HG02884 (cell line): ENCODE results near the gene MAP1B.

Experiments
- ATAC-seq: cut with Tn5 transposase; IDR thresholded peaks from one replicate; pipeline ENCODE4 v1.9.1; 2021; ENCODE audit warnings: mild to moderate bottlenecking, moderate library complexity; ENCODE audit not compliant: unreplicated experiment

MAP1B gene

DNA sequence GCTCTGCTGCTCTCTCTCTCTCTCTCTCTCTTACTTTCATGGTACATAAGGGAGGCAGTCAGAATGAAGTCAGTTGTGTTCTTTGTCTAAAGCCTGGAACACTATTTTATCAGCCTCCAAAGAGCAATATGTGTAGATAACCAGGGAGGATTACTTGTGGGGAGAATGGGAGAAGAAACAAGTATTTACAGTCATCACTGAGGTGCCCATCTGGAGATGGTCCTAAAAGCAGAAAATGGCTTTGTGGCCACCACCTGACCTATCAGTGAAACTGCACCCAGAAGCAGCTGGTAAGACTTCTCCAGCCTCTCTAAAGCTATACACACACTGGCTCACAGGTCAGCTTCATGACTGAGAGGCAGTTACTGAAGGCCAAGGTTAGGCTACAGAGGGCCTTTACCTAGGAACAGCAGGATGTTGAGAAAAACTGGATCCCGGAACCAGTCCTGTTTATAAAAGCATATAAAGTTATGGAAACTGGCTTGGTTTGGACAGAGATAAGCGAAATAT lies 137.6 kb downstream of the MAP1B start:
- peak; percentile 74 for ATAC-seq

DNA sequence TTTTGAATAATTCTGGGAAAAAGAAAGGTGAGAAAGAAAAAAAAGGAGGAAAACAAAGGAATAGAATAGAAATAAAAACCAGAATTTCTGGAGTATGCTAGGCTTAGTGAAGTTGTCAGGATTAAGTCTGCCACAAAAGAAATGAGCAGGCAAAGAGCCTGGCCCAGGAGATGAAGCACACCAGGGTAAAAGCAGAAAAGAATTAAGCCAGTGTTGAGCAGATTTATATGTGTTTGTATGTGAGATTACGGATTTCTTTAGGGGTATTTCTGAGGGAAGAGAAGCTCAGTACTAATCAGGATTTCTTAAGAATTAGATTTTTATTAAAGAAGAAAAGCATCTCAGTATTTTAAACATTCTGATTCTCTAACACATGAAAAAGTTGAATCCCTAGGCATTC lies 138.3 kb downstream of the MAP1B start:
- no peak for ATAC-seq

DNA sequence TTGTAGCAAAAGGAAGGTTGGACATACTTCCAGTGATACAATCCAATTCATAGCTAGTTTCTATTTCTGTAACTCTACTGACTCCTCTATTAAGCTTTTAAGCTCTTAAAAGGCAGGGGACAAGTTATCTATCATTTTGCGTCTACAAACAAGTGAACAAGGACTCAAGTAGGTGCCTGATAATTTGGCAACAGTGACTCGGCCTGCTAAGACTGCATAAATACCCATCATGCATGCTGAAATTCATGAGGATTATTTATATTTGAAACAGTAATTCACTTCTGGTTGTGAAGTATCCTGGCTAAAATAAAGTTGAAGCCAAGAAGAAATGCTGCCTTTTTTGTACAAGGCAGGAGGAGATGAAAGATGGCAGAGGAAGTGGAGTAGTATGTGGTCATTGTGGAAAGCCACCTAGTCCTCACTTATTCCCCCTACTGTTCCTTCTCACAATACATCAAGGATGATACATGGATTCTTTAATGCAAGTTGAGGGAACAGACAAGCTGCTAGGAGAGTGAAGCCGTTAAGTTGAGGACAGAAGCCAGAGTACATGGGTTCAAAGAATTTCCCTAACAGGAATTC lies 138.8 kb downstream of the MAP1B start:
- no peak for ATAC-seq

DNA sequence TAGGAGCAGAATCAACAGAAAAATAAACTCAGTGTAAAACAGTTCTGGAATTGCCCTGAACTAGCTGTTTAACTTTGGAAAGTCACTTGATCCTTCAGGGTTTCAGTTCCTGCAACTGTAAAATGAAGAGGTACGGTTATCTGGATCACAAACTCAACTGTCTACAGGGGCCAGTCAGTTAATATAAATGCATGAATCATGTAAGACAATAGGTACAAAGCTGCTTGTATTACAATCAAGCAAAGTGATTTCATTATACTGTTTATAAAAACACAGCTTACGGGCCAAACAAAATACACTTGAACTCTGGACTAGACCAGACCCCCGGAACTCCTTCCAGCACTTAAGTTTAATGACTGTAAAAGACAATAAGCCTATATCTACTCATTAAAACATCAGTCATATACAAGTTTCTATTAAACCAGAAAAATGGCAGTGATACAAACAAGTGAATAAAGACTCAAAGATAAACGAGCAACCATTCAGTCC lies 139.7 kb downstream of the MAP1B start:
- ATAC-seq, result no peak

DNA sequence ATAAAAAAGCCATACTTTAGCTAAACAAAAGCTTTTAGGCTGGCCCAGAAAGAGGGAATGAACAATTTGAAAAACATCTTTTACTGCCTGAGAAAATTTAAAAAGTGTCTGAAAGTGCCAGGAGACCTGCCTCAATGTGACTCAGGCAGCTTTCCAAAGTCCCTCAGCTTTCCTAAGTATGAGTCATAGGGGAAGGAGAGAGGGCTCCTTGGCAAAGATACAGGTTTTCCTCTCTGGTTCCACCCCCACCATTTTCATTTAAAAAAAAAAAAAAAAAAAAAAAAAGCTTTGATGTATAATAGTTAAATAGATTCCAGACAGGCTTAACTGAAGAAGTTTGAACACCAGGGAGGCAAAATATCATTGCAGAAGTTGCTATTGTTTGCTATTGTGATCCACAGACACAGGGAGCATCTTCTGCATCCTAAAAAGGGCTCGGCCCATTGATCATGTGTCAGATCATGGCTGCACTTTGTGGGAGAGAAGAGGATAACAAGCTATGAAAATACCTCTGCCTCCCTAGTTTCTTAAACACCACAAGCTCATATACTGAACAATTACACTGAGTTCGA lies 141.2 kb downstream of the MAP1B start:
- no peak for ATAC-seq

DNA sequence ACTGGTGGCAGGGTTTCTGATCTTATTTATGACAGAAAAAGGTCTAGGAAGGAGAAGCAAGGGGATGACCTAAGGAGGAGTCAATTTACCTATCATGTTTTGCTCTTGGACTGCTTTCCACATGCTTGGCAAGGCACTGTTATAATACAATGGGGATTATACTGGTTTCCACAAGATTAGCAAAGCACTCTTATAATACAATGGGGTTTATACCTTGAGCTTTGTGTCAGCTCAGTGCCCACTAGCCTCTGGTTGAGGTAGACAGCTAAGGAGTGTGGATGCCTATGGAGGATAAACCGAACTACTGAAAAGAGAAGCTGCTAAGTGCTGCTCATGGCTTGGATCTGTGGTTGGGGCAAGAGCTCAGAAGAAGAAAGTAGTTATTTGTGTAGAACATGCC lies 144.1 kb downstream of the MAP1B start:
- ATAC-seq, result no peak

DNA sequence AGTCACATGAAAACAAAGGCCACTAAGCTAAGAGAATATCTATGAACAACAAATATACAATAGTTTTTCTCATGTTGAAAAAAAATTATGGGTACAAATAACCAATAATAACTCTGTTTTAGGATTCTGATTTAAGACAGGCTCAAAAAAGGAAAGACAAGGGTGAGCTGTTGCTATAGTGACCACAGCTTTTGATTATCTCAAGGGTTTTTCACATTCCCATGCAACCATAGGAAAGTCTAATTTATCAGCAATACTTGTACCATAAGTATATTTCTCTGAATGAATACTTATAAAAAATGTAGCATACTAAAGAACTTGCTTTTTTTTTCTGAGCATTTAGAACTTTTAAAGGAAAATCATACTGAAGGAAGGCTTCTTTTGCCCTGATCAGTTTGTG lies 144.7 kb downstream of the MAP1B start:
- no peak for ATAC-seq

DNA sequence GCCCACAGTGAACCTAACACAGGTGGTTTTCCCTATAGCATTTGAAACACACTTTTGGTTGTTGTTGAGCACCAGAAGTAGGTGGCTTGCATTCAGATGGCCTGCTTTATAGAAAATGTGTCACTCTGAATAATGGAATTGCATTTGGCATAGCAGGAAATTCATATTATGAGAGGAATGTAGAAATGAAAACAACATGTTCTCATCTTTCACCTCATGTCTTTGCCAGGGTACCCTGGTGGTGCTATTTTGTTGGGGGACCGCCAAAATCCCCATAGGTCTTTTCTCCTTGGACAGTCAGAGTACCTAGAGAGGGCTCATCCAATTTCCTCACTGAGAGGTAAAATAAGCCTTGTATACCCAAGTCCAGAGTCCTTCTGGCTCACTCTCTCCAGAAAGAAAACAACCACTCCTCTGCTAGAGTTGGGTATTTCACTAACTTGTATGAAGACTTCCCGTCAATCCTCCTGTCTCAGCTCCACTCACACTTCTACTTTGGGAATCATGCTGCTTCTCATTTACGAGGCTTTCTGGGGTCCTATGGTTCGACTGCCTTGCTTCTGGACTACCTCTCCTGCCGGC lies 145.4 kb downstream of the MAP1B start:
- no peak for ATAC-seq

DNA sequence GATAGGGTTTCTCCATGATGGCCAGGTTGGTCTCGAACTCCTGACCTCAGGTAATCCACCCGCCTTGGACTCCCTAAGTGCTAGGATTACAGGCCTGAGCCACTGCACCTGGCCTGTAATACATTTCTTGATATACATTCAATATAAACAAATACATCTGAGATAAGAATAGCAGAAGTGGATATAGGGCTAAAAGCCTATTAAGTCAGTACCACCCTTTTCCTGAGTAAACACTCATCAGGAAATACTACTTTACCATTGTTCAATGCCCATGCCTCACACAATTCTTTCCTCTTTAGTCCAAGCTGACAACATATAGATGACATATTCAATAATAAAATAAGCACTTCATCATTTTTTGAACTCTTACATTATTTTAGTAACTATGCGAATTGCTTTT lies 148.0 kb downstream of the MAP1B start:
- ATAC-seq, result no peak

DNA sequence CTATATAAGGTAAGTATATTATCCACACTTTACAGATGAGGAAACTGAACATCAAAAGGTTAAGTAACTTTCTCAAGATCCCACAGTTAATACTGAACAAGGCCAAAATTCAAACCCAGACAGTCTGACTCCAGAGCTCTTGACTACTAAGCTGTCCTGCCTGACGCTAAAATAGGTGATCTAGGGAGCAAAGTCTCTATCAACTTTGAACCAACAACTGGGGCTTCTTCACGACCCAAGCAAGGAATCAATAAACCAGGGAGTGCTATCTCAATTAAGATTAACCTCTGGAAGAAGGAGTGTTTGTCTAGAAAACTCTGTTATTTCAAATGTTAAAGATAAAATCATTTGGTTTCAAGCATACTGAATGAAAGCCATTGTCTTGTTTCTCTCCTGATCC lies 148.4 kb downstream of the MAP1B start:
- no peak for ATAC-seq

DNA sequence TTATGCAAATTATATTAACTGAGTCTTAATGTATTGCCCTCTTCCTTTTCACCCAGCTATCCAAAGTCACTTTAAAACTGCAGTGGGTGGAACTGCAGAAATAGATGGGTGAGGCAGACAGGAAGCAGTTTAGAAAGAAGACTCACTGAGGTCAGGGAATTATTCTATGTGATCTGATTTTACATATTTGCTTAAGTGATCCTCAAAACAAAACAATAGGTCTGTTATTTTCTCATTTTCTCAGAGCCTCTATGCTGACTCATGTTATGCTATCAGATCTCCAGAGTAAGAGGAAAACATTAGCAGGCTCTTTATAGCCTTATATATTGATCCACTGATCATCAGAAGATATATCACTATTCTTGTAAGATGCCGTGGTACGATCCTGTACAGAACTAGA lies 149.3 kb downstream of the MAP1B start:
- no peak for ATAC-seq
